Neural crest cell (in vitro differentiated cells): ENCODE data around the gene PLA2G2D. TPM values are rescaled to one million over a fixed set of nuclear protein-coding genes. Genes with fewer than 3 reads are reported as not detected.

Experiments used
- DNase-seq: peaks from one replicate; pipeline ENCODE4 v3.0.0; 2021; ENCODE audit warnings: low read depth, mixed read lengths, low spot score
- H3K27ac Mint-ChIP-seq: one replicate; pipeline ENCODE4 v1.8.0; 2021; ENCODE audit warnings: mild to moderate bottlenecking, mixed read lengths; ENCODE audit not compliant: unreplicated experiment
- H3K27me3 Mint-ChIP-seq: 2 replicates; pipeline ENCODE4 v1.8.0; 2021; ENCODE audit warnings: low read depth, mild to moderate bottlenecking, mixed read lengths
- H3K36me3 Mint-ChIP-seq: 2 replicates; pipeline ENCODE4 v1.8.0; 2021; ENCODE audit warnings: low read depth, mild to moderate bottlenecking, mixed read lengths
- H3K4me1 Mint-ChIP-seq: 2 replicates; pipeline ENCODE4 v1.8.0; 2021; ENCODE audit warnings: mixed read lengths
- H3K4me3 Mint-ChIP-seq: one replicate; pipeline ENCODE4 v1.8.0; 2021; ENCODE audit warnings: mild to moderate bottlenecking, mixed read lengths
- H3K9me3 Mint-ChIP-seq: 2 replicates; pipeline ENCODE4 v1.8.0; 2021; ENCODE audit warnings: mixed read lengths
- CTCF ChIP-seq: fragments of 200-600 bp; sonication (generic); conservative IDR thresholded peaks from 2 replicates; pipeline ENCODE4 v1.5.0; 2021; ENCODE audit warnings: antibody characterized with exemption, mild to moderate bottlenecking
- total RNA-seq: library from RNA; stranded (reverse); gene quantifications from 2 replicates; pipeline ENCODE4 v1.2.1, GENCODE V29; 2021

PLA2G2D gene
- total RNA-seq, 1 donor from 2014 or later: not detected

GRCh38 chr1:20099533-20099932 lies 19.8 kb downstream of the PLA2G2D start:
- H3K4me1 Mint-ChIP-seq: peaks cover 4% of the 10 kb centered on the region
- peaks cover 12% of the 10 kb centered on the region for H3K9me3 Mint-ChIP-seq
- no peak for TF ChIP-seq CTCF
- no peaks in the 10 kb centered on the region for H3K36me3 Mint-ChIP-seq
- no peak overlapping the region for H3K4me3 Mint-ChIP-seq
- no peak overlapping the region for H3K27ac Mint-ChIP-seq
- peaks cover 8% of the 10 kb centered on the region for H3K27me3 Mint-ChIP-seq
- no peak for DNase-seq

- no peak overlapping the region for H3K4me3 Mint-ChIP-seq
- no peak for DNase-seq
- peaks cover 4% of the 10 kb centered on the region for H3K4me1 Mint-ChIP-seq
- H3K36me3 Mint-ChIP-seq: no peaks in the 10 kb centered on the region
- peaks cover 30% of the 10 kb centered on the region for H3K27me3 Mint-ChIP-seq
- no peak for TF ChIP-seq CTCF
- H3K9me3 Mint-ChIP-seq: peaks cover 14% of the 10 kb centered on the region
- no peak overlapping the region for H3K27ac Mint-ChIP-seq
These were observed 22.4 kb downstream of the PLA2G2D start for GRCh38 chr1:20096840-20097447.

- Mint-ChIP-seq H3K27ac (no peak overlapping the region), H3K4me3 (no peak overlapping the region), H3K9me3 (peaks cover 14% of the 10 kb centered on the region), H3K36me3 (no peaks in the 10 kb centered on the region), H3K4me1 (no peaks in the 10 kb centered on the region), H3K27me3 (peaks cover 34% of the 10 kb centered on the region)
- DNase-seq: no peak
- no peak for TF ChIP-seq CTCF
These were observed 23.5 kb downstream of the PLA2G2D start for GRCh38 chr1:20095564-20096434.

GRCh38 chr1:20093940-20094391 lies 25.4 kb downstream of the PLA2G2D start:
- Mint-ChIP-seq H3K4me3 (no peak overlapping the region), H3K4me1 (no peaks in the 10 kb centered on the region), H3K27ac (no peak overlapping the region), H3K36me3 (no peaks in the 10 kb centered on the region), H3K27me3 (peaks cover 37% of the 10 kb centered on the region), H3K9me3 (peaks cover 16% of the 10 kb centered on the region)
- DNase-seq: no peak
- TF ChIP-seq CTCF: no peak

- Mint-ChIP-seq H3K27me3 (peaks cover 37% of the 10 kb centered on the region), H3K4me1 (no peaks in the 10 kb centered on the region), H3K36me3 (no peaks in the 10 kb centered on the region), H3K4me3 (no peak overlapping the region), H3K9me3 (peaks cover 16% of the 10 kb centered on the region), H3K27ac (no peak overlapping the region)
- no peak for TF ChIP-seq CTCF
- DNase-seq: no peak
These were observed 26.0 kb downstream of the PLA2G2D start for GRCh38 chr1:20093303-20093702.
